K562 (cell line): Measurements from ENCODE around the gene SLC15A3. TPM values are rescaled to one million over a fixed set of nuclear protein-coding genes. Genes with fewer than 3 reads are reported as not detected.

Experiments
- ARNT ChIP-seq, 2 experiments: fragments of 450-650 bp; IDR thresholded peaks; 2 replicates each; pipeline ENCODE4 v1.6.1; 2016; ENCODE audit warnings: mild to moderate bottlenecking in 1 of 2
- BDP1 ChIP-seq: IDR thresholded peaks from 3 replicates; pipeline ENCODE4 v1.6.1; 2011; ENCODE audit not compliant: insufficient read length, insufficient read depth
- E2F3 ChIP-seq: fragments of 250-450 bp; sonication (Bioruptor Pico); IDR thresholded peaks from 2 replicates; pipeline ENCODE4 v1.4.0; 2020; ENCODE audit warnings: mild to moderate bottlenecking
- ETV5 ChIP-seq: sonication (generic); formaldehyde crosslinking; IDR thresholded peaks from 2 replicates; pipeline ENCODE4 v1.4.0; 2020; ENCODE audit warnings: low read depth, mild to moderate bottlenecking, missing genetic modification reagents
- RHOXF2B ChIP-seq: fragments of 250-450 bp; sonication (Bioruptor Pico); conservative IDR thresholded peaks from 2 replicates; pipeline ENCODE4 v1.5.1; 2021
- polyA plus RNA-seq, 8 experiments: library from polyadenylated mRNA; depleted of rRNA in 4 of 8; stranded (reverse) in 5 of 8; unstranded in 3 of 8; fragments of >200 nt; fragmentation: Nextera tagmentation in 2 of 8; fragmentation: Illumina TruSeq in 1 of 8; extraction: Ambion mirVana in 2 of 8; extraction: Trizol in 1 of 8; gene quantifications; 2 replicates each; pipeline versions ENCODE4 v1.2.1 to v1.2.3, GENCODE V29; 2011 to 2014; ENCODE audit warnings: inconsistent platforms in 1 of 8, missing spikeins in 1 of 8
- total RNA-seq, 7 experiments: library from RNA; depleted of rRNA in 6 of 7; stranded (reverse); fragments of >200 nt in 6 of 7; fragmentation: Illumina TruSeq in 2 of 7; extraction: Trizol in 2 of 7; gene quantifications; 2 replicates each; pipeline versions ENCODE4 v1.2.1 to v1.2.3, GENCODE V29; 2011 to 2021; ENCODE audit warnings: low replicate concordance in 1 of 7
- TF ChIP-seq, protein P1 (sequence below): sonication (generic); formaldehyde crosslinking; IDR thresholded peaks from 2 replicates; pipeline ENCODE4 v1.8.1; 2023; ENCODE audit warnings: missing genetic modification reagents, mild to moderate bottlenecking, borderline replicate concordance
- TF ChIP-seq, protein P2 (sequence below): fragments of 250-450 bp; sonication (Bioruptor Pico); IDR thresholded peaks from 2 replicates; pipeline ENCODE4 v1.4.0; 2020; ENCODE audit warnings: mild to moderate bottlenecking
- TF ChIP-seq, protein P3 (sequence below), 2 experiments: fragments of 450-650 bp in 1 of 2; sonication (generic) in 1 of 2; formaldehyde crosslinking in 1 of 2; IDR thresholded peaks in 1 of 2; conservative IDR thresholded peaks in 1 of 2; 2 replicates each; pipeline versions ENCODE4 v1.6.1 to v1.8.1; 2016 to 2023; ENCODE audit warnings: mild to moderate bottlenecking in 2 of 2, moderate library complexity in 2 of 2, inconsistent platforms in 1 of 2, missing genetic modification reagents in 1 of 2
- TF ChIP-seq, protein P4 (sequence below): fragments of 450-650 bp; IDR thresholded peaks from 2 replicates; pipeline ENCODE4 v1.6.1; 2016; ENCODE audit warnings: borderline replicate concordance

SLC15A3 gene
- total and polyA plus RNA-seq, 9 of the 15 experiments (the other 6 are each of a cell fraction or from before 2014, with no cell fraction given): 0.07 to 0.27 TPM; not detected in 7

DNA sequence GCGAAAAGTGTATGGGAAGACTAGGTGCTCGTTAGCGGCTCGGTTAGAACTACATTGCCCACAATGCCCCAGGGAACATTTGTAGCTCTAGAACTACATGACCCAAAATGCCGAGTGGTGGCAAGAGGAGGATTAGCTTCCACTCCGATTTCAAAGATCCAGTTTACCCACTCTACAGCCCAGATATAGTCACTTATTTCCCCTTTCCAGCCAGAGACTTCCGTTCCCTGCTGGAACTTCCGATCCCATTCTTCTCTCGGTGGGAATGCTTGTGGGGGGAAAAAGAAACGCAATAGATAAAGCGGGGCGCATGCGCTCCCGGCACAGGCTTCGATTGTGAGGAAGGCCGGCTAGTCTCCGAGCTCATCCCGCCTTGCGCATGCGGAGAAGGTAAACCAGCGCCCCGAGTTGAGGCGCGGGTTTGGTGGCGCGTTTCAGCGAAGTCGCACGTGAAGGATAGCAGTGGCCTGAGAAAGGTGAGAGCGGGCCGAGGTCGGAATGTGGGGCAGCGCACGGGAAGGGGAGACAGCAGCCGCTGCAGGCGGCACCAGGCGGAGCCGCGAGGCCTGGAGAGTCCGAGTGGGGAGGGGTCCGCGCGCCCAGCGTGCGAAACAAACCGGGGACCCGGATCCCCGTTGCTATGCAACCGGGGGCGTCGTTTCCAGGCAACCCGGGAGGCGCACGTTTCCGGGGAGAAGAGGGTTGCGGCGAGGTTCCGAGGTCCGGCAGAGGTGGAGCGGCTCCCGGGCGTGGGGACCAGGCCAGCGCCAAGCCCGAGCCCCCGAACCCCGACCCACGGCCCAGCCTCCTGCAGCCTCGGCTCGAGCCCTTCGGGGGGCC lies 38.0 kb downstream of the SLC15A3 start, which contains the start of gene TMEM109 (continued):
- TF ChIP-seq, protein P1, sequence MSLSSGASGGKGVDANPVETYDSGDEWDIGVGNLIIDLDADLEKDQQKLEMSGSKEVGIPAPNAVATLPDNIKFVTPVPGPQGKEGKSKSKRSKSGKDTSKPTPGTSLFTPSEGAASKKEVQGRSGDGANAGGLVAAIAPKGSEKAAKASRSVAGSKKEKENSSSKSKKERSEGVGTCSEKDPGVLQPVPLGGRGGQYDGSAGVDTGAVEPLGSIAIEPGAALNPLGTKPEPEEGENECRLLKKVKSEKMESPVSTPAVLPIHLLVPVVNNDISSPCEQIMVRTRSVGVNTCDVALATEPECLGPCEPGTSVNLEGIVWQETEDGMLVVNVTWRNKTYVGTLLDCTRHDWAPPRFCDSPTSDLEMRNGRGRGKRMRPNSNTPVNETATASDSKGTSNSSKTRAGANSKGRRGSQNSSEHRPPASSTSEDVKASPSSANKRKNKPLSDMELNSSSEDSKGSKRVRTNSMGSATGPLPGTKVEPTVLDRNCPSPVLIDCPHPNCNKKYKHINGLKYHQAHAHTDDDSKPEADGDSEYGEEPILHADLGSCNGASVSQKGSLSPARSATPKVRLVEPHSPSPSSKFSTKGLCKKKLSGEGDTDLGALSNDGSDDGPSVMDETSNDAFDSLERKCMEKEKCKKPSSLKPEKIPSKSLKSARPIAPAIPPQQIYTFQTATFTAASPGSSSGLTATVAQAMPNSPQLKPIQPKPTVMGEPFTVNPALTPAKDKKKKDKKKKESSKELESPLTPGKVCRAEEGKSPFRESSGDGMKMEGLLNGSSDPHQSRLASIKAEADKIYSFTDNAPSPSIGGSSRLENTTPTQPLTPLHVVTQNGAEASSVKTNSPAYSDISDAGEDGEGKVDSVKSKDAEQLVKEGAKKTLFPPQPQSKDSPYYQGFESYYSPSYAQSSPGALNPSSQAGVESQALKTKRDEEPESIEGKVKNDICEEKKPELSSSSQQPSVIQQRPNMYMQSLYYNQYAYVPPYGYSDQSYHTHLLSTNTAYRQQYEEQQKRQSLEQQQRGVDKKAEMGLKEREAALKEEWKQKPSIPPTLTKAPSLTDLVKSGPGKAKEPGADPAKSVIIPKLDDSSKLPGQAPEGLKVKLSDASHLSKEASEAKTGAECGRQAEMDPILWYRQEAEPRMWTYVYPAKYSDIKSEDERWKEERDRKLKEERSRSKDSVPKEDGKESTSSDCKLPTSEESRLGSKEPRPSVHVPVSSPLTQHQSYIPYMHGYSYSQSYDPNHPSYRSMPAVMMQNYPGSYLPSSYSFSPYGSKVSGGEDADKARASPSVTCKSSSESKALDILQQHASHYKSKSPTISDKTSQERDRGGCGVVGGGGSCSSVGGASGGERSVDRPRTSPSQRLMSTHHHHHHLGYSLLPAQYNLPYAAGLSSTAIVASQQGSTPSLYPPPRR: peak; percentile 65
- no peak for TF ChIP-seq BDP1
- TF ChIP-seq ETV5 (CRISPR knock-in tag): peak; percentile 60; the same call in 1 of the 2 replicates
- TF ChIP-seq, protein P2, sequence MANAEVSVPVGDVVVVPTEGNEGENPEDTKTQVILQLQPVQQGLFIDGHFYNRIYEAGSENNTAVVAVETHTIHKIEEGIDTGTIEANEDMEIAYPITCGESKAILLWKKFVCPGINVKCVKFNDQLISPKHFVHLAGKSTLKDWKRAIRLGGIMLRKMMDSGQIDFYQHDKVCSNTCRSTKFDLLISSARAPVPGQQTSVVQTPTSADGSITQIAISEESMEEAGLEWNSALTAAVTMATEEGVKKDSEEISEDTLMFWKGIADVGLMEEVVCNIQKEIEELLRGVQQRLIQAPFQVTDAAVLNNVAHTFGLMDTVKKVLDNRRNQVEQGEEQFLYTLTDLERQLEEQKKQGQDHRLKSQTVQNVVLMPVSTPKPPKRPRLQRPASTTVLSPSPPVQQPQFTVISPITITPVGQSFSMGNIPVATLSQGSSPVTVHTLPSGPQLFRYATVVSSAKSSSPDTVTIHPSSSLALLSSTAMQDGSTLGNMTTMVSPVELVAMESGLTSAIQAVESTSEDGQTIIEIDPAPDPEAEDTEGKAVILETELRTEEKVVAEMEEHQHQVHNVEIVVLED: no peak
- TF ChIP-seq RHOXF2B (CRISPR knock-in tag): 0 out of 2 replicates have a peak, but pooled peaks have one; percentile 62
- TF ChIP-seq, protein P3, sequence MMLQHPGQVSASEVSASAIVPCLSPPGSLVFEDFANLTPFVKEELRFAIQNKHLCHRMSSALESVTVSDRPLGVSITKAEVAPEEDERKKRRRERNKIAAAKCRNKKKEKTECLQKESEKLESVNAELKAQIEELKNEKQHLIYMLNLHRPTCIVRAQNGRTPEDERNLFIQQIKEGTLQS (IDR thresholded peaks at IDR 0.05): peak; percentile 16; the same call in 1 of the 2 replicates
- TF ChIP-seq, protein P3 (CRISPR knock-in tag; conservative IDR thresholded peaks at IDR 0.05): peak; percentile 70; the same call in 1 of the 2 replicates
- TF ChIP-seq ARNT (IDR thresholded peaks at IDR 0.05): peak in 1 of 2 experiments; percentile 15; a peak in 1 of 4 replicates
- peak; percentile 75; the same call in 1 of the 2 replicates for TF ChIP-seq E2F3
- TF ChIP-seq, protein P4, sequence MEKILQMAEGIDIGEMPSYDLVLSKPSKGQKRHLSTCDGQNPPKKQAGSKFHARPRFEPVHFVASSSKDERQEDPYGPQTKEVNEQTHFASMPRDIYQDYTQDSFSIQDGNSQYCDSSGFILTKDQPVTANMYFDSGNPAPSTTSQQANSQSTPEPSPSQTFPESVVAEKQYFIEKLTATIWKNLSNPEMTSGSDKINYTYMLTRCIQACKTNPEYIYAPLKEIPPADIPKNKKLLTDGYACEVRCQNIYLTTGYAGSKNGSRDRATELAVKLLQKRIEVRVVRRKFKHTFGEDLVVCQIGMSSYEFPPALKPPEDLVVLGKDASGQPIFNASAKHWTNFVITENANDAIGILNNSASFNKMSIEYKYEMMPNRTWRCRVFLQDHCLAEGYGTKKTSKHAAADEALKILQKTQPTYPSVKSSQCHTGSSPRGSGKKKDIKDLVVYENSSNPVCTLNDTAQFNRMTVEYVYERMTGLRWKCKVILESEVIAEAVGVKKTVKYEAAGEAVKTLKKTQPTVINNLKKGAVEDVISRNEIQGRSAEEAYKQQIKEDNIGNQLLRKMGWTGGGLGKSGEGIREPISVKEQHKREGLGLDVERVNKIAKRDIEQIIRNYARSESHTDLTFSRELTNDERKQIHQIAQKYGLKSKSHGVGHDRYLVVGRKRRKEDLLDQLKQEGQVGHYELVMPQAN: peak; percentile 54; the same call in 1 of the 2 replicates
